ENCODE results near the gene KHDRBS1.

GRCh38 chr1:32082022-32082421, 68.4 kb downstream of the KHDRBS1 start:
- TF ChIP-seq EZH2 (IDR thresholded peaks at IDR 0.05; ENCODE audit: borderline replicate concordance, low read depth, low read length, severe bottlenecking), result no peak
- TF ChIP-seq, protein P1, sequence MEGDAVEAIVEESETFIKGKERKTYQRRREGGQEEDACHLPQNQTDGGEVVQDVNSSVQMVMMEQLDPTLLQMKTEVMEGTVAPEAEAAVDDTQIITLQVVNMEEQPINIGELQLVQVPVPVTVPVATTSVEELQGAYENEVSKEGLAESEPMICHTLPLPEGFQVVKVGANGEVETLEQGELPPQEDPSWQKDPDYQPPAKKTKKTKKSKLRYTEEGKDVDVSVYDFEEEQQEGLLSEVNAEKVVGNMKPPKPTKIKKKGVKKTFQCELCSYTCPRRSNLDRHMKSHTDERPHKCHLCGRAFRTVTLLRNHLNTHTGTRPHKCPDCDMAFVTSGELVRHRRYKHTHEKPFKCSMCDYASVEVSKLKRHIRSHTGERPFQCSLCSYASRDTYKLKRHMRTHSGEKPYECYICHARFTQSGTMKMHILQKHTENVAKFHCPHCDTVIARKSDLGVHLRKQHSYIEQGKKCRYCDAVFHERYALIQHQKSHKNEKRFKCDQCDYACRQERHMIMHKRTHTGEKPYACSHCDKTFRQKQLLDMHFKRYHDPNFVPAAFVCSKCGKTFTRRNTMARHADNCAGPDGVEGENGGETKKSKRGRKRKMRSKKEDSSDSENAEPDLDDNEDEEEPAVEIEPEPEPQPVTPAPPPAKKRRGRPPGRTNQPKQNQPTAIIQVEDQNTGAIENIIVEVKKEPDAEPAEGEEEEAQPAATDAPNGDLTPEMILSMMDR (IDR thresholded peaks at IDR 0.05; ENCODE audit: borderline replicate concordance, extremely low read depth, low read length, poor library complexity, severe bottlenecking), result no peak

Data from DND-41 (cell line).